GM23338 (cell line): Measurements from ENCODE around the gene INPP5A.

Source experiments
- CREB1 ChIP-seq: fragments of 250-450 bp; sonication (Bioruptor Pico); IDR thresholded peaks from 2 replicates; pipeline ENCODE4 v1.5.0; 2020; ENCODE audit warnings: low read depth, mild to moderate bottlenecking, moderate library complexity
- JUNB ChIP-seq: IDR thresholded peaks from one replicate; pipeline ENCODE4 v1.6.1; 2016; ENCODE audit warnings: antibody characterized with exemption; ENCODE audit not compliant: unreplicated experiment
- POLR2AphosphoS5 ChIP-seq: IDR thresholded peaks from 2 replicates; pipeline ENCODE4 v1.6.1; 2016; ENCODE audit warnings: antibody characterized with exemption, low read depth
- ZNF114 ChIP-seq: fragments of 250-450 bp; sonication (Bioruptor Pico); IDR thresholded peaks from 2 replicates; pipeline ENCODE4 v1.5.0; 2020; ENCODE audit warnings: mild to moderate bottlenecking, moderate library complexity
- TF ChIP-seq, protein P1 (sequence below), 2 experiments: fragments of 200-600 bp in 1 of 2; sonication (generic) in 1 of 2; conservative IDR thresholded peaks; 2 replicates each; pipeline versions ENCODE4 v1.5.1 to v1.6.1; 2016 to 2017; ENCODE audit warnings: antibody characterized with exemption in 2 of 2, low read depth in 2 of 2, mild to moderate bottlenecking in 2 of 2, moderate library complexity in 1 of 2

DNA sequence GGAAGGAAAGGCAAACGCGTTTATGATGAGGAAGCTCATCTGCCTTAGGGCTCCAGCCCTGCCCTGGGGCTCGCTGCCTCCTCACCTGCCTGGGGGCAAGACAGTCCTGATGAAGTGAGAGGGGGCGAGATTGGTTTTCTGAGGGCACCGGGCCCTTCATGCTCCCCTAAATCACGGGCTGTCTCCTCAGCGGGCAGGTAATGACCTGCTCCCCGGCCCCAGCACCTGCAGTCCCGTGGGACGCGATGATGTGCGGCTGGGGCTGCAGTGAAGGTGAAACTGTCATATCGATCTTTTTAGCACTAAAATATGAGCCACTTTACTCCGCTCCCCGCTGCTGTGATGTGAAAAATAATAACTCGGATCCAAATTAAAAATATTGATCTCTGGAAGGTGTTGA, 120.2 kb downstream of the INPP5A start:
- TF ChIP-seq, protein P1, sequence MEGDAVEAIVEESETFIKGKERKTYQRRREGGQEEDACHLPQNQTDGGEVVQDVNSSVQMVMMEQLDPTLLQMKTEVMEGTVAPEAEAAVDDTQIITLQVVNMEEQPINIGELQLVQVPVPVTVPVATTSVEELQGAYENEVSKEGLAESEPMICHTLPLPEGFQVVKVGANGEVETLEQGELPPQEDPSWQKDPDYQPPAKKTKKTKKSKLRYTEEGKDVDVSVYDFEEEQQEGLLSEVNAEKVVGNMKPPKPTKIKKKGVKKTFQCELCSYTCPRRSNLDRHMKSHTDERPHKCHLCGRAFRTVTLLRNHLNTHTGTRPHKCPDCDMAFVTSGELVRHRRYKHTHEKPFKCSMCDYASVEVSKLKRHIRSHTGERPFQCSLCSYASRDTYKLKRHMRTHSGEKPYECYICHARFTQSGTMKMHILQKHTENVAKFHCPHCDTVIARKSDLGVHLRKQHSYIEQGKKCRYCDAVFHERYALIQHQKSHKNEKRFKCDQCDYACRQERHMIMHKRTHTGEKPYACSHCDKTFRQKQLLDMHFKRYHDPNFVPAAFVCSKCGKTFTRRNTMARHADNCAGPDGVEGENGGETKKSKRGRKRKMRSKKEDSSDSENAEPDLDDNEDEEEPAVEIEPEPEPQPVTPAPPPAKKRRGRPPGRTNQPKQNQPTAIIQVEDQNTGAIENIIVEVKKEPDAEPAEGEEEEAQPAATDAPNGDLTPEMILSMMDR (conservative IDR thresholded peaks at IDR 0.05; ENCODE audit: low read depth in 2 of 2), result no peak
- TF ChIP-seq JUNB (no peak), CREB1 (CRISPR knock-in tag) (no peak), ZNF114 (CRISPR knock-in tag) (no peak), POLR2AphosphoS5 (no peak)
